ENCODE results near the gene SLC12A8.

GRCh38 chr3:125039131-125040100, 173.1 kb downstream of the SLC12A8 start:
- TF ChIP-seq GATA2 (IDR thresholded peaks at IDR 0.05; ENCODE audit: low read depth, low read length) (no peak), GATA3 (IDR thresholded peaks at IDR 0.05; ENCODE audit: low read depth, low read length) (no peak)
